ENCODE results near the gene PTP4A1.
"Not testable (repeated sequence)": the region's sequence is repeated elsewhere in the genome, so short reads cannot be mapped to it uniquely, and the experiment has no call there.

The PTP4A1 gene

GRCh38 chr6:63572044-63572746, at the start of gene PTP4A1, which contains the start of gene LOC128125822:
TSS of gene PTP4A1 (plus strand) at chr6:63572480. CDS start at chr6:63576881, 4,401 bp downstream.
TSS of gene LOC128125822 (plus strand) at chr6:63572480.
- peak; percentile 95 for DNase-seq (ENCODE audit: low spot score)
- in situ Hi-C loops (cut with MboI; ENCODE audit: low sequenced_read_pairs, unreplicated experiment): no loop called here
- TF ChIP-seq CTCF (IDR thresholded peaks at IDR 0.05; ENCODE audit: borderline replicate concordance, control extremely low read depth, extremely low read depth, insufficient read depth, missing control alignments): no peak

- in situ Hi-C loops (cut with MboI; ENCODE audit: low sequenced_read_pairs, unreplicated experiment); DNase-seq (ENCODE audit: low spot score): not testable (repeated sequence)
These were observed 49.4 kb upstream of the PTP4A1 start for GRCh38 chr6:63522911-63523287.

GRCh38 chr6:63523630-63524029, 48.6 kb upstream of the PTP4A1 start:
- in situ Hi-C loops (cut with MboI; ENCODE audit: low sequenced_read_pairs, unreplicated experiment): no loop called here
- DNase-seq (ENCODE audit: low spot score): no peak
- no peak for TF ChIP-seq CTCF (IDR thresholded peaks at IDR 0.05; ENCODE audit: borderline replicate concordance, control extremely low read depth, extremely low read depth, insufficient read depth, missing control alignments)

- in situ Hi-C loops (cut with MboI; ENCODE audit: low sequenced_read_pairs, unreplicated experiment): no loop called here
- no peak for TF ChIP-seq CTCF (IDR thresholded peaks at IDR 0.05; ENCODE audit: borderline replicate concordance, control extremely low read depth, extremely low read depth, insufficient read depth, missing control alignments)
- no peak for DNase-seq (ENCODE audit: low spot score)
These were observed 46.9 kb upstream of the PTP4A1 start for GRCh38 chr6:63525186-63525878.

GRCh38 chr6:63526931-63527330, 45.3 kb upstream of the PTP4A1 start:
- no peak for TF ChIP-seq CTCF (IDR thresholded peaks at IDR 0.05; ENCODE audit: borderline replicate concordance, control extremely low read depth, extremely low read depth, insufficient read depth, missing control alignments)
- in situ Hi-C loops (cut with MboI; ENCODE audit: low sequenced_read_pairs, unreplicated experiment): no loop called here
- no peak for DNase-seq (ENCODE audit: low spot score)

- in situ Hi-C loops (cut with MboI; ENCODE audit: low sequenced_read_pairs, unreplicated experiment): no loop called here
- no peak for DNase-seq (ENCODE audit: low spot score)
- no peak for TF ChIP-seq CTCF (IDR thresholded peaks at IDR 0.05; ENCODE audit: borderline replicate concordance, control extremely low read depth, extremely low read depth, insufficient read depth, missing control alignments)
These were observed 44.4 kb upstream of the PTP4A1 start for GRCh38 chr6:63527658-63528514.

Measured in GM13976 (cell line).